VCaP (cell line): ENCODE data around the gene NPM1.
"Not testable (repeated sequence)": the region's sequence is repeated elsewhere in the genome, so short reads cannot be mapped to it uniquely, and the experiment has no call there.

Experiments used
- H3K27ac ChIP-seq: fragments of 450-650 bp; 2 replicates; pipeline ENCODE4 v1.5.1; 2017
- TF ChIP-seq, protein P1 (sequence below): fragments of 450-650 bp; conservative IDR thresholded peaks from 2 replicates; pipeline ENCODE4 v1.5.1; 2017; ENCODE audit warnings: mild to moderate bottlenecking, moderate library complexity

Gene NPM1

DNA sequence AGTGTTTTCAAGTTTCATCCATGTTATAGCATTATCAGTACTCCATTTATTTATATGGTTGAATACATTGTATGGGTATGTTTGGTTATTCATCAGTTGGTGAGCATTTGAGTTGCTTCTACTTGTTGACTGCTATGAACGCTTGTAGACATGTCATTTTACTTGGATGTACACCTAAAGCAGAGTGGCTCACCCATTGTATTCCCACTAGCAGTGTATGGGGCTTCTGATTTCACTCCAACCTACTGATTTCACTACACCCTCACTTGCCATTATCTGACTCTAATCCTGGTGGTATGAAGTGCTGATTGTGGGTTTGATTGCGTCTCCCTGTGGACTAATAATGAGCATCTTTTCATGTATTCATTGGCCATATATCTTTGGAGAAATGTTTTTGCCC is 9.5 kb downstream of the NPM1 start:
- H3K27ac ChIP-seq, result no peak overlapping the region
- TF ChIP-seq, protein P1, sequence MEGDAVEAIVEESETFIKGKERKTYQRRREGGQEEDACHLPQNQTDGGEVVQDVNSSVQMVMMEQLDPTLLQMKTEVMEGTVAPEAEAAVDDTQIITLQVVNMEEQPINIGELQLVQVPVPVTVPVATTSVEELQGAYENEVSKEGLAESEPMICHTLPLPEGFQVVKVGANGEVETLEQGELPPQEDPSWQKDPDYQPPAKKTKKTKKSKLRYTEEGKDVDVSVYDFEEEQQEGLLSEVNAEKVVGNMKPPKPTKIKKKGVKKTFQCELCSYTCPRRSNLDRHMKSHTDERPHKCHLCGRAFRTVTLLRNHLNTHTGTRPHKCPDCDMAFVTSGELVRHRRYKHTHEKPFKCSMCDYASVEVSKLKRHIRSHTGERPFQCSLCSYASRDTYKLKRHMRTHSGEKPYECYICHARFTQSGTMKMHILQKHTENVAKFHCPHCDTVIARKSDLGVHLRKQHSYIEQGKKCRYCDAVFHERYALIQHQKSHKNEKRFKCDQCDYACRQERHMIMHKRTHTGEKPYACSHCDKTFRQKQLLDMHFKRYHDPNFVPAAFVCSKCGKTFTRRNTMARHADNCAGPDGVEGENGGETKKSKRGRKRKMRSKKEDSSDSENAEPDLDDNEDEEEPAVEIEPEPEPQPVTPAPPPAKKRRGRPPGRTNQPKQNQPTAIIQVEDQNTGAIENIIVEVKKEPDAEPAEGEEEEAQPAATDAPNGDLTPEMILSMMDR, result no peak

DNA sequence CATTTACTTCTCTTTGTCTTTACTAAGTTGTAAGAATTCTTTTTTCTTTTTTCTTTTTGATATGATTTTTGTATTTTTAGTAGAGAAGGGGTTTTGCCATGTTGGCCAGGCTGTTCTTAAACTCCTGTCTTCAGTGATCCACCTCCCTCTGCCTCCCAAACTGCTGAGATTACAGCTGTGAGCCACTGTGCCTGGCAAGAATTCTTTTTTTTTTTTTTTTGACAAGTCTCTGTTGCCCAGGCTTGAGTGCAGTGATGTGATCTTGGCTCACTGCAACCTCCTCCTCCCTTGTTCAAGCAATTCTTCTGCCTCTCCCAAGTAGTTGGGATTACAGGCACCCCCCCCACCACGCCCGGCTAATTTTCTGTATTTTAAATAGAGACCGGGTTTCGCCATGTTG is 9.9 kb downstream of the NPM1 start:
- no peak overlapping the region for H3K27ac ChIP-seq
- TF ChIP-seq, protein P1, result no peak

DNA sequence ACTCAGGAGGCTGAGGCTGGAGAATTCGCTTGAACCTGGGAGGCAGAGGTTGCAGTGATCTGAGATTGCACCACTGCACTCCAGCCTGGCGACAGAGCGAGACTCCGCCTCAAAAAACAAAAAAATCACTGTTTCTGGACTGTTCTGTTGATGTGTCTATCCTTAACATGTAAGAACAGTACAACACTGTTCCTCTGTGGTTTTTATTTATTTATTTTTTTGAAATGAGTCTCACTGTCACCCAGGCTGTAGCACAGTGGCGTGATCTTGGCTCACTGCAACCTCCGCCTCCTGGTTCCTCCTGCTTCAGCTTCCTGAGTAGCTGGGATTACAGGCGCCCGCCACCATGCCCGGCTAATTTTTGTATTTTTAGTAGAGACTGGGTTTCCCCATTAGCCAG is 11.0 kb downstream of the NPM1 start:
- not testable (repeated sequence) for H3K27ac ChIP-seq

DNA sequence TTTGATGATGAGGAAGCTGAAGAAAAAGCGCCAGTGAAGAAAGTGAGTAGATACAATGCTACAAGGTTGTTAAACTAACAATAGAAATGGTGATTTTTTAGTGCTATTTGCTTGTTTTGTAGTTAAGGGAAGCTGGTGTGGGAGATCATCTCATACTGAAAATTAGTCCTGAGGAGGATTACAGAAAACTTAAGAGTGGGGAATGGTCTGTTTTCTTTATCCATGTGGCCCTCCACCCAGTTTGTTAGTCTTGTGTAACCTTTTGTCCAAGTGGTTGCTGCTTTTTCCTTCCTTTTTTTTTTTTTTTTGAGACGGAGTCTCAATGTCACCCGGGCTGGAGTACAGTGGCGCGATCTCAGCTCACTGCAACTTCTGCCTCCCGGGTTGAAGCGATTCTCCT is 12.5 kb downstream of the NPM1 start:
- TF ChIP-seq, protein P1, result no peak
- H3K27ac ChIP-seq, result no peak overlapping the region

DNA sequence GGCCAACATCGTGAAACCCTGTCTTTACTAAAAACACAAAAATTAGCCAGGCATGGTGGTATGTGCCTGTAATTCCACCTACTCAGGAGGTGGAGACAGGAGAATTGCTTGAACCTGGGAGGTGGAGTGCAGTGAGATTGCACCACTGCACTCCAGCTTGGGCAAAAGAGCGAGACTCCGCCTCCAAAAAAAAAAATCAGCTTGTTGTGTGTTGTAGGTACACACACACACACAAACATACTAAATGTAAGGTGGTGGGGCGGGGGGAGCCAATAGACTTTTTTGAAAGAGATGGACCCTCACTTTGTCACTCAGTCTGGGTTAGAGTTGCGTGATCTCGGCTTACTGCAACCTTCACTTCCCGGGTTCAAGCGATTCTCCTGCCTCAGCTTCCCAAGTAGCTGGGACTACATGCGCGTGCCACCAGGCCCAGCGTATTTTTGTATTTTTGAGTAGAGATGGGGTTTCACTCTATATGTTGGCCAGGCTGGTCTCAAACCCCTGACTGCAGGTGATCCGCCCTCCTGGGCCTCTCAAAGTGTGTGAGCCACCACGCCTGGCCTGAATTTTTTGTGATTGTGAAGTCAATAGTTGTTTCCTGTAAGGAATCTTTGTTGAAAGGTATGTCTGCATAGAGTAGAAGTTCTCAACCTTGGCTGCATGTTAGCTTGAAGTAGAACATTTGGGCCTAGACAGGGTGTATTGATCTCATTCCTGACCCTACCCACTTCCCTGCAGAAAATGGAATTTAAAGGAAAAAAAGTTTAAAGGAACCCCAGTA is 13.7 kb downstream of the NPM1 start:
- TF ChIP-seq, protein P1, result no peak
- no peak overlapping the region for H3K27ac ChIP-seq

DNA sequence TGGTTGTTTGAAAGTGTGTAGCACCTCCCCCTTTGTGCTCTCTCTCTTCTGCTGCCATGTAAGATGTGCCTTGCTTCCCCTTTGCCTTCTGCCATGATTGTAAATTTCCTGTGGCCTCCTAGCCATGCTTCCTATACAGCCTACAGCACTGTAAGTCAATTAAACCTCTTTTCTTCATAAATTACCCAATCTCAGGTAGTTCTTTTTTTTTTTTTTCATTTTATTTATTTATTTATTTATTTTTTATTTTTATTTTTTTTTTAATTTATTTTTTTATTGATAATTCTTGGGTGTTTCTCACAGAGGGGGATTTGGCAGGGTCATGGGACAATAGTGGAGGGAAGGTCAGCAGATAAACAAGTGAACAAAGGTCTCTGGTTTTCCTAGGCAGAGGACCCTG is 15.1 kb downstream of the NPM1 start:
- not testable (repeated sequence) for H3K27ac ChIP-seq

DNA sequence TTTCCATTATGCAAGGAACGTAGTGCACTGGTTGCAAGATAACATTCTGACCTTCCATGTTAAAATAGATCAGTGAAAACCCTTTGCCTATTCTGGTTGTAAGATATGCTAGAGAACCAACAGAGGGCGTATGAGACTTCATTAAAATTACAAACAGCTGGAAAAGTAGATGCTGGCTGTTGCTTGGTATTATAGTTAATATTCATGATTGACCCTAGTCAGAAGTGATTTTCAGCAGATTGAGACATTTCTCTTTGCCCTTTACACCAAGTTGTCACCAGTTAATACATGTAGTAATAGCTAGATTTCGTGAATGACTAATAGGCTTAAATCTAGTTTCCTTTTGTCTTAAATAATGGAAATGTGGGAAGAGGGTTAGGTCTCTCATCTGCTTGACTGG is 18.0 kb downstream of the NPM1 start:
- TF ChIP-seq, protein P1, result peak; percentile 52

DNA sequence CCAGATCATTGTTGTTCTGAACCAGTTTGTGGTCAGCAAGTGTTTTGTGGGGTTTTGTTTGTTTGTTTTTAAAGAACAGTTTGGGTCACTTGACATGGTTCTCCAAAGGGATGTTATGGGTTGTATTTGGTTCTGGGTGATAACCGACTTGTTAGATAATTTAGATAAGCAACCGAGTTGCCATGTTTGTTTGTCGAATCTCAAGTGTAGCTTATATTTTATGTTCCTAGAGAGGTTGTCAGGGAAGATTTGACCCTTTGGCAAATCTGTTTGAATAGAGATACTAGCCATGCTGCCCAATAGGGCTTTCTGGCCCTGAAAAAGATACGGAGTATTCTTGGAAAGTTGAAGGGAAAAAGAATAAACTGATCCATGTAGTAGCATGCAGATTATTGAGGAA is 19.6 kb downstream of the NPM1 start:
- TF ChIP-seq, protein P1, result no peak
- H3K27ac ChIP-seq, result no peak overlapping the region

More for the DNA sequence above, 18.0 kb downstream of the NPM1 start:
- H3K27ac ChIP-seq, result no peak overlapping the region
